Measurements from ENCODE around the gene DEFB124.

DEFB124 gene

DNA sequence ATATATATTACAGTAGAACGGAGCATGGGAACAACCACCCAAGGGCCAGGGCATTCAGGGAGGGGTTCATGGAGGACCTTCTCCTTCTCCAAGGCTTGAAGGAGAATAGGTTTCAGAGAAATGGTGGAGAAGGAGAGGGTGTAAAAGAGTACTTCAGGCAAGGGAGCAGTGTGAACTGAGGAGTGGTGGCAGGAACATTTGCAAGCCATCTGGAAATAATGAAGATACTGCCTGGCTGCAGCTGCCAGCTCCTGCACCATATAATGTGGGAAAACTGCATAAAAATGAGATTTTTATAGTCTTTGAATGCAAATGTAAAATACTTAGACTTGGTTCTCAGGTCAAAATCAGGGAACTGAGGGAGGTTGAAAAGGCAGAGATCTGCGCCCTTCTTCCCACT lies 59.3 kb downstream of the DEFB124 start:
- DNase-seq: no peak

Measured in COR-L47 (cell line).